SK-N-DZ (cell line): ENCODE data around the gene PCDHB9.

Source experiments
- DNase-seq: peaks from one replicate; pipeline ENCODE4 v3.0.0-alpha.2; 2015; ENCODE audit warnings: low spot score

The PCDHB9 gene

DNA sequence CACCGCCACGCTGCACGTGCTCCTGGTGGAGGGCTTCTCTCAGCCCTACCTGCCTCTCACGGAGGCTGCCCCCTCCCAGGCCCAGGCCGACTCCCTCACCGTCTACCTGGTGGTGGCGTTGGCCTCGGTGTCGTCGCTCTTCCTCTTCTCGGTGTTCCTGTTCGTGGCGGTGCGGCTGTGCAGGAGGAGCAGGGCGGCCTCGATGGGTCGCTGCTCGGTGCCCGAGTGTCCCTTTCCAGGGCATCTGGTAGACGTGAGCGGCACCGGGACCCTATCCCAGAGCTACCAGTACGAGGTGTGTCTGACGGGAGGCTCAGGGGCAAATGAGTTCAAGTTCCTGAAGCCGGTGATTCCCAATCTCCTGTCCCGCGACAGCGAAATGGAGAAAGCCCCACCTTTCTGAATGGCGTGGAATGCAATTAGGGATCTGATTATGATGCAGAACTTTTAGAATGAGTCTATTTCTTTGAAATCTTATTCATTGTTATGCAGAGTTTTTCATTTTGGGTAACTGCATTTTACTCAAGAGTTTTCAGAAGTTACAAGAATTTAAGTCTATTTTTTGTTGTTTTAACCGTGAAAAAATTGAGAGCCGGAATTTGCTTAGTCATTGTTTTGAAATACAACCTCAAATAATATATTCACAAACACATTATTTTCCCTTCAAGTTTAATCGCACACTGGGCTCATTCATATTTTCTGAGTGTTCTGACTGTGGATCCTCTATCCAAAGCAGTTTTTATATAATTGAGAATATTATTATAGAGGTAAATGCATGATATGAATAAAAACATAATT is 49.8 kb downstream of the PCDHB9 start:
- DNase-seq = no peak
